Effector CD4-positive, alpha-beta T cell (primary cell): ENCODE measurements around the gene WDR37.
"Not testable (repeated sequence)": the region's sequence is repeated elsewhere in the genome, so short reads cannot be mapped to it uniquely, and the experiment has no call there.

Experiments
- DNase-seq: peaks from one replicate; pipeline ENCODE4 v3.0.0-alpha.2; 2020

WDR37 gene

GRCh38 chr10:1044146-1044545, 12.0 kb upstream of the WDR37 start:
- no peak for DNase-seq

GRCh38 chr10:1044964-1045363, 11.2 kb upstream of the WDR37 start:
- no peak for DNase-seq

- no peak for DNase-seq
These were observed 10.8 kb upstream of the WDR37 start for GRCh38 chr10:1045415-1045814.

- no peak for DNase-seq
These were observed 8.2 kb upstream of the WDR37 start for GRCh38 chr10:1047937-1048336.

- DNase-seq = peak; percentile 59
These were observed 7.8 kb upstream of the WDR37 start for GRCh38 chr10:1048349-1048731.

GRCh38 chr10:1048732-1049424, 7.3 kb upstream of the WDR37 start, which contains the start of gene IDI1:
IDI1 (minus strand) TSS chr10:1049119; CDS start chr10:1049003, 116 bp downstream.
- DNase-seq = peak; percentile 97

- DNase-seq = no peak
These were observed 6.7 kb upstream of the WDR37 start for GRCh38 chr10:1049425-1049958.

GRCh38 chr10:1050145-1050544, 6.0 kb upstream of the WDR37 start:
- peak; percentile 19 for DNase-seq

GRCh38 chr10:1050554-1050953, 5.6 kb upstream of the WDR37 start:
- peak; percentile 50 for DNase-seq

- DNase-seq = no peak
These were observed 1.5 kb upstream of the WDR37 start for GRCh38 chr10:1054684-1055083.

GRCh38 chr10:1057106-1057657, 997 bp downstream of the WDR37 start:
- no peak for DNase-seq

- no peak for DNase-seq
These were observed 1.8 kb downstream of the WDR37 start for GRCh38 chr10:1058017-1058416.

- no peak for DNase-seq
These were observed 3.7 kb downstream of the WDR37 start for GRCh38 chr10:1059902-1060301.

- no peak for DNase-seq
These were observed 6.0 kb downstream of the WDR37 start for GRCh38 chr10:1061930-1062774.

- DNase-seq = peak; percentile 14
These were observed 7.2 kb downstream of the WDR37 start for GRCh38 chr10:1063232-1063865.

GRCh38 chr10:1064964-1065247, 8.7 kb downstream of the WDR37 start:
- no peak for DNase-seq

GRCh38 chr10:1066734-1067133, 10.5 kb downstream of the WDR37 start:
- DNase-seq = not testable (repeated sequence)

- DNase-seq = no peak
These were observed 12.5 kb downstream of the WDR37 start for GRCh38 chr10:1068380-1069361.

GRCh38 chr10:1070919-1071318, 14.7 kb downstream of the WDR37 start:
- DNase-seq = no peak

GRCh38 chr10:1074052-1074747, 18.0 kb downstream of the WDR37 start:
- DNase-seq = no peak

- no peak for DNase-seq
These were observed 18.6 kb downstream of the WDR37 start for GRCh38 chr10:1074748-1075308.
